Activated T-helper 9 cell treated with anti-CD3 and anti-CD28 coated beads, Interleukin-2, amount 50 U/mL, for 16 hours (primary cell): Measurements from ENCODE around the gene DYNLT2.

Source experiments
- DNase-seq: peaks from one replicate; pipeline ENCODE4 v3.0.0-alpha.2; 2020; ENCODE audit warnings: low read depth

DYNLT2 gene

DNA sequence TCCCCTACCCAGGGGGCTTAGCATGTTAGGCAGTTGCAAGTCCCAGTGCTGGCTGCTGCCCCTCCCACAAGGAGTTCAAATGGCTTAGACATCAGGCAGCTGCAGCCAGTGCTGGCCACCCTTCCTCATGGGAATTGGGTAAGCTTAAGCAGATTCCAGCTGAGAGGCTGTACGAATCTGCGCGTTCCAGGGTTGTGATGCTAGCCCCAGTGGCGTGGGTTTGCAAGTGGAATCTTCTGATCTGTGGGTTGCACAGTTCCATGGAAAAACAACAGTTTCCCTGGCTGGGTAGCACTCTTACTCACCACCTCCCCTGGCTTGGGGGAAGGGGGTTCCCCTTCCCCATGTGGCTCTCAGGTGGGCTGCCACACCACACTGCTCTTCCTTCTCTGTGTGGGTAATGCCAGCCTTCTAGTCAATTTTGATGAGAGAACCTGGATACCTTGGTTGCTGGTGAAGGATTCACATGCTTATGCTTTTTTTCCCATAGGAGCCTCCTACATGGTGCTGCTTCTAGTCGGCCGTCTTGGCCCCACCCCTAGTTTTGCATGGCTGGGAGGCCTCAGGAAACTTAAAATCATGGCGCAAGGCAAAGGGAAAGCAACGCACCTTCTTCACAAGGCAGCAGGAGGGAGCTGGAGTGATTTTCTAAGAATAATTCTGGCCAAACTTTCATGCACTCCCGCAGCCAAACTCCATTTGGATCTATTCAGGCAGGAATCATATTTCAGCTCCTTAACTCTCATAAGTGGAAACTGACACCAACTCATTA lies 13.0 kb downstream of the DYNLT2 start:
- no peak for DNase-seq

DNA sequence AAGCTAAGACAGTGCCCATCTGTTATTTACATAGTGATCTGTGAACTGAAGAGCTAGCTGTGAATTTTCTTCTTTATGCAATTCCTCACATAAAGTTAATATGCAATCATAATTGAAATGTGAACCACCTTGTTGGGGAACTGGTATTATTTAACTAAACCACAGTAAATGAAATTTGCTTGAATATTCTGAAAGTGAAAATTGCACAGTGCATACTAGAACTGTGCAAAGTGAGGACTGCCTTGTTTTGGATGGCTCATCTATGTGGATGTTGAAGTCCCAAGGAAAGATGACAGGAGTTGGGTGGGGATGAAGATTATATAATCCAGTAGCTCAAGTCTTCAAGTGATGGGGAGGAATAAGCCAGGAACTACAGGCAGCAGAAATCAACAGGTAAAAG lies 21.4 kb downstream of the DYNLT2 start:
- DNase-seq, result no peak

DNA sequence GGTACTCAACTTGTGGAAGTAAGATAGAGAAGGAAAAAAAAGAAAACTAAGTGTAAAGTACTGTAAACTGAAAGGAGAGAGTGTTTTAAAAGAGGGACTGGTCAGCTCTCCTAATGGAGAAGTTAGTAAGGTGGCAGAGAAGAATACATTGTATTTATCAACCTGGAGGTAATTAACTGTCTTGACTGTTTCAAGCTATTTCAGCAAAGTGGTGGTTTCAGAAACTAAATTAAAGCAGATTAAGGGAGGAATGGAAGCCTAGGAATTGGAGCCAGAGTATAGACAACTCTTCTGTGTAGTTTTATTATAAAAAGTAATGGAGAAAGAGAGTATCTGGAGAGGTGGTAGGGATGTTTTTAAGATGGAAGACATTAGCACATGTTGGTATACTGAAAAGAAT lies 24.4 kb downstream of the DYNLT2 start:
- DNase-seq, result no peak

DNA sequence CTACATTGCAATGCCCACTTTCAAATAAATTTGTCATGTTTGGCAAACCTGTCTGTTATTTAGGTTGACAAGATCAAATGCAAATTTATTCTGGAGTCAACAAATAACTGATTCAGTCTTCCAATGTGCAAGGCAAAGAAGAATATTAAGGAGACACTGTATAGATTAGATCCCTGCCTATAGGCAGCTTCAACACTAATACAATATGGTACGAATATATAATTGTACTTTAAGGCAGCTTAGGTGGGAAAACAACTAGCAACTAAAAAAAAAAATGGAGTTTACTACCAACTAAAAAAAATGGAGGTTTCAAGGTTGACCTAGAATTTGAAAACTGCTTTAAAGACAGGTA lies 25.3 kb downstream of the DYNLT2 start:
- DNase-seq, result no peak

DNA sequence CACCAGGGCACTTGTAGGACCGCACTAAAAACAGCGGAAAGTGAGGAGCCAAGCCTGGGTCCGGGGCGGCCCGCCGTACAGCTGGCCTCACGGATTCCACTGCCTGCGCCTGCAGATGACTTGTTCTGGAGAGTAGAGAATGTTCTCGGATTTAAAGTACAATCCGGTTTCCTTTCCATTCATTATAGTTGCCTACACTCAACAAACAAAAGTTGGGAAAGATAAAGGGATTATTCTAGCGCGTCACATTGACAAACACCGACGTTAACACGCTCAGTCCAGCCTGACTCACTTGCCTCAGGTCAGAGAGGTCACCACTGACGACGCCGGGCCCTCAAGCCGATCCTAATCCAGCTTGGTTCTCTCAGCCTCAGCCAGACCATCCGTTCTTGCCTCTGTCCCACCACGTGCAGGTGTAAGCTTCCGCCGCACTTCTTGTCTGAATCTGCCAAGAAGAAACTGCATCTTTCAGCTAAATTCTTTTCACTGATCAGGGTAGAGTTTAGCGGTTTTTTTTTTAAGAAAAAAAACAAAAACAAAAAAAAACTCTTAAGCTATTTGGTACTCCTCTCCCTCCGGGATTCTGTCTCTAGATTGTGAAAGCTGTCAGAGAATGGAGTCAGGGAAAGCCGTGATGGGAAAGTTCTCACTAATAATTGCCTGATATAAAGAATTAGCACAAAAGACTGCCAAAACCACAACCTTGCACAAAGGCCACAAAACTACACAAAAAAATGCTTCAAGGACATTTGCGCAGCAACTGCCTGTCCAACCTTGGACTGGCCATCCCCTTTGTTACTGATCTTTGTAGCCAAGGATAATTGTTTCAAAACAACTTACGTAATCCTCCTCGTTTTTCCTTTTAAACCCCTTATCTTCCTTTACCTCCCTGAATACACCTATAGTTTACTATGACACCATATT lies 26.0 kb downstream of the DYNLT2 start:
- DNase-seq, result no peak

DNA sequence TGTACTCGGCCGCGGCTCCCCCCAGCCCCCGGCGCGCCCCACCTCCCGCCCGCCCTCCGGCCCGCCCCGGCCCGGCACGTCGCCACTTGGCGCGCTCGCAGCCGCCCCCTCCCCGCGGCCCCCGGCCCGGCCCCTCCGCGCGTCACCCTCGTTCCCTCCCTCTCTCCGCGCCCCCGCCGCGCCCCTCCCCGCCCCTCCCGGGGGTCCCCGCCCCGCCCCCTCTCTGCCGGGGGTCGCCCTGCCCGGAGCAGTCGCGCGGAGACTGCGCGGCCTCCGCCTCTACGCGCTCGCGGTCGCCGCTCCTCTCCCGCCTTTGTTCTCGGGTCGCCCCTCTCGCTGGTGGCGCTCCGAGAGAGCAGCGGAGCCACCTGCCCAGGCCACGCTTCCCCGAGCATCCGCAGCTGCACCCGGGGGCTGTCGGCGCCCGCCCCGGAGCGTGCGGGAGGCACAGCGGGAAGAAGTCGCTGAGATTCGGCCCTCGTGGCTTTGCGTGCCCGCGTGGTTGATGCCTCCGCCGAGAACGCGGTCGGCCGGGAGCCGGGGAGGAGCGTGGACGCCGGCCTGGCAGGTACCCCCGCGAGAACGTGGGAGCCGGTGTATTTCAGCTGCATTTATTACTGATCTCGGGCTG lies 26.8 kb downstream of the DYNLT2 start, which contains the start of gene PHF10:
Gene PHF10 (minus strand): TSS at position 7 of the 631 bp plus-strand sequence. CDS start 569 bp downstream, outside the sequence.
- peak; percentile 63 for DNase-seq

DNA sequence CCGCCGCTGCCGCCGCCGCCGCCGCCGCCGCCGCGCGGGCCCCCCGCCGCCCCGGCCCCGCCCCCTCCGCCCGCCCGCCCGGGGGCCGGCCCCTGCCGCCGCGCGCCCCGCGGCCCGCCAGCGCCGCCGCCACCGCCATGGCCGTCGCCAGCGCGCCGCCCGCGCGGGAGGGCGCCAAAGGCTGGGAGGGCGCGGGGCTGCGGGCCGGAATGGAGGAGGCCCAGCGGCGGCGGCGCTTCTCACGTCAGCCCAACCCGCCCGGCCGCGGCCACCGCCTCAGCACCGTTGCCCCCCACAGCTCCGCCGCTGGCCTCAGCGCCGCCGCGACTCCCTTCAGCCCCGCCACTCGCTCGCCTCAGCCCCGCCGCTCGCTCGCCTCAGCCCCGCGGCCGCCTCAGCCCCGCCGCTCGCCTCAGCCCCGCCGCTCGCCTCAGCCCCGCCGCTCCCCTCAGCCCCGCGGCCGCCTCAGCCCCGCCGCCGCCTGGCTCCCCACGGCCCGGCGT lies 27.3 kb downstream of the DYNLT2 start:
- peak; percentile 37 for DNase-seq

DNA sequence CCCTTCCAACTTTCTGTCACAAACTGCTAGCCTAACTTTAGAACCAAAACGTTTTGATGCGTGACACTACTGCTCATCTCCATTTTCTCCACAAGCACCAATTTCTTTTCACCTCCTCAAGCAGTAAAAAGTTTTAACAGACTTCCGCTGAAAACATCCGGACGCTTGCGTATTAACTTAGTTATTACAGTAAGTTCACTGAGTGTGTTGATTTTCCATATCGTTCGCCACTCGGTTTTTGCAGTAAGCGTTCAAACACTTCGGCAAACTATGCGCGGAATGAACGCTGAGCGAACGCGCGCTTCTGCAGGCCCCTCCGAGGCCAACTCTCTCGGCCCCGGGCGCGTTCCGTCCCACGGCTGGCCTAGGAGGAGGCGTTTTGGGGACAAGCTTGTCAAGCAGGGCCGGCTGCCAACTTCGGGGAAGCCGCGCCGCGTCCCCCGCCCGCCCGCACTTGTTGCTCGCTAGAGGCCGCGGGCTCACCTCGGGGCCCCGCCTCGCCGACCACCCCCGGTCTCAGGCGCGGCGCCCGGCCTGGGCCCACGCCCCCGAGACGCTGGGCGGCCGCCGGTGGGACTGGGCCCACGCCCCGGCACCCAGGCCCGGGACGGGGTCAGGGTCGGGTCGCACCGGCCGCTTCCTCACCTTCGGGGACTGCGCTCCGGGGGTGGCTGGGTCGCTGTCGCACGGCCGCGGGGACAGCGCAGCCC lies 28.0 kb downstream of the DYNLT2 start:
- peak; percentile 61 for DNase-seq

DNA sequence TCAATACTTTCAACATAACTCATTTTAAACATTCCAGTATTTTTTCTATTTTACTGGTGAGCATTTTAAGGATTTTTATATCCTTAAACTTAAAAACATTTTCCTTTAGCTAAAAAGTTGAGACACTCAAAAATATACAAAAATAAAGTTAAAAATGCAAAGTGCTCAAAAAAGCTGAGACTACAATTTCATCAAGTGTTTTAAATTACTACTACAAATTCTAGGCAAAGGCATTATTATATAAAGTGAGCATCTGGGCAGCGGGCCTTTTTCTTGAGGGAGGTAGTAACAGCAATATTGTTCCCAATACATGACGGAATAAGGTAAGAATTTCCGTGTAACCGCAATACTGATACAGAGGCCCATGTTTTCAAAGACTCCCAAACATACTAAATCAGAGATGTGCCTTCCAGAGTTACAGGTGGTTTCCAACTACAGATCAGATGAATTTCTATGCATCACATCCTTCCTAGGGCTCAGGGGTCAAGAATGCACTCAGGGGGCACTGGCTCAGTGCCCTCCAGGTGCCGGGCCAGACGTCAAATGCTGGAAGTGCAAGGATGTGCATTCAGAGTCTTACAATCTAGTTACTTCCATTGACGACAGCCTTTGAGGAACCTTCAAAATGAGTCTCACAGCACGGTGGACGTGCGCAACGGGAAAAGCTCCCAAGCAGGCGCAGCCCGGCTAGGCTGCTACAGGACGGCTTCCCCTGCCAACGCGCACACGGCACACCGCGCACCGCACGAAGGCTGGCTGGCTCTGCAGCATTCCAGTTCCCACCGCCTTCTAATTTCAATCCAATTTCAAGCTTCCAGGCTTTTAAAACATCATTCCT lies 28.8 kb downstream of the DYNLT2 start:
- no peak for DNase-seq

DNA sequence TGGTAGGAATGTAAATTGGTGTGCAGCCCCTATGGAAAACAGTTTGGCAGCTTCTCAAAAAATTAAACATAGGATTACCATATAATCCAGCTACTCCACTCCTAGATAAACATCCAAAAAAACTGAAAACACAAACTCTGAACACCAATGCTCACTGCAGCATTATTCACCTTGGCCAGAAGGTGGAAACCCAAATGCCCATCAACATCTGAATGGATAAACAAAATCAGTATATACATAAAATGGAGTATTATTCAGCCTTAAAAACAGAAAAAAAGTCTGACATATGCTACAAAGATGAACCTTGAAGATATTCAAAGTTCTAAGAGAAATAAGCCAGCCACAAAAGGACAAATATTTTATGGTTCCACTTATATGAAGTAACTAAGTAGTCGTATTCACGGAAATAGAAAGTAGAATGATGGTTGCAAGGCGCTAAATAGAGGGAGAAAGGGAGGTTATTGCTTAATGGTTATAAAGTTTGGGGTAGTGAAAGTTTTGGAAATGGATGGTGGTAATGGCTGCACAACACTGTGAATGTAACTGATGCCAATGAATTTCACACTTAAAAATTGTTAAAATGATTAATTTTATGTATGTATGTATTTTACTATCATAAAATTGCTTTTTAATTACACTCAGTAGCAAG lies 31.0 kb downstream of the DYNLT2 start:
- DNase-seq, result no peak

DNA sequence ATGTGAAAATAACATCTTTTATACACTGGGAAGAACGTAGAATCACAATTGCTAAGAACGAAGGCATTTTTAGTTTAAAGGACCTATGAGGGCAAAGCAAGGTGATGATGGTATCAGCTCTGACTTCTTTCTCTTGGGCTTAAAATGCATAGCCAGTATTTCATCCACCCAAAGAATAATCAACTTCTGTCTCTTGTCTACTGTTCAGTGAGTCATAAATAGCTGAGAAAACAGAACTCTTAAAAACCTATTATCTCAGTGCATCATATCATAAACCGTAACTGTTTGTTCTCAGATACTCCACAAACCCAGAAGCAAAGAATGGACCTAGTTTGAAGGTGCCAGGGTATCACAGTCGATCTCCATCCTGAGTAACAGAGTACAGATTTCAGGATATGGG lies 32.3 kb downstream of the DYNLT2 start:
- no peak for DNase-seq

DNA sequence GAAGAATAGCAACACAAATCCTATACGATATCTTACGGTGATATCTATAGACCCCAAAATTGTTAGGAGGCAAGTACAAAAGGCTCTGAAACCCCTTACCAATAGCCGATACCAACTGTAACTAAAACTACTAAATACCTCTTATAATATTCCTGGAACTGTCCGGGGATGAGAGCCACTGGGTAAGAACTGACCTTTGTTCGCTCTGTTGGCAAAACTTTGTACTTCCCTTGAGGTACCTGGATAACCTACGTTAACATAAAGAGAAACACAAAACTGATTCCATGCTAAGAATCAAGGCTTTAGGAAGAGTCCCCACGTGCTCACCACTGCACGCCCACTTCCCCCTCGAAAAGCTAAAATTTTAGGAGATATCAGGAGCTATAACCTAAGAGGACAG lies 36.8 kb downstream of the DYNLT2 start:
- no peak for DNase-seq

DNA sequence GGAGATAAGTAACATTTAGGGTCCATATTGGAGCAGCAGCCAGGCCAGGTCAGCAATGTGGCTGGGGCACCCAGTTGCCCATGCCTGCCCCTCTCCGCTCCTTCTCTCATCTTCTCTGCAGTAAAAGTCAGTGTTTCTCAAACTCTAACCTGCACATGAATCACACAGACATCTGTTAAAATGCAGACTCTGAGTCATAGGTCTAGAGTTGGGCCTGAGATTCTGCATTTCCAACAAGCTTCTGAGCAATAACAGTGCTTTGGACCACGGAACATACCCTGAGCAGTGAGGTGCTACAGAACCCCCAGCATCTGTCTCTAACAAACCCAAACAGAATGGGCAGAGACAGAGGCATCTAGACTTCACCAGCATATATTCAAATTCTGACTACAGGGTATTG lies 37.2 kb downstream of the DYNLT2 start:
- no peak for DNase-seq

DNA sequence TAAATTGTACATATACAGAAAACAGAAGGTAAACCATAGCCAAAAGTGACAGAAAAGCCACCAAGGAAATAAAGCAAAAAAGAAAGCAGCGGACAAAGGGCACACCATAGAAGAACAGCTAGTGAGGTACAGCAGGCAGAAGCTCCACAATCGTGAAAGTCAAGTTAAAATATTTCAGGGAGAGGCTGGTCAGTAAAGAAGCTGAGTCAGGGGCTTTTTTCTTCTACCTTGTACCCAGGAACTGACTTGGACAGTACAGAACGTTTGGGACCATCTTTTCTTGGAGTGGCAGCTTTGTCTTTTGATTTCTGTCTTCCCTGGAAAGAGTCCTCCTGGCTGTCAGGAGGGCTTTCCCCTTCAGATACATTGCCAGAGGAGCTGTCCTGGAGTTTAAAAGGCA lies 41.4 kb downstream of the DYNLT2 start:
- no peak for DNase-seq

DNA sequence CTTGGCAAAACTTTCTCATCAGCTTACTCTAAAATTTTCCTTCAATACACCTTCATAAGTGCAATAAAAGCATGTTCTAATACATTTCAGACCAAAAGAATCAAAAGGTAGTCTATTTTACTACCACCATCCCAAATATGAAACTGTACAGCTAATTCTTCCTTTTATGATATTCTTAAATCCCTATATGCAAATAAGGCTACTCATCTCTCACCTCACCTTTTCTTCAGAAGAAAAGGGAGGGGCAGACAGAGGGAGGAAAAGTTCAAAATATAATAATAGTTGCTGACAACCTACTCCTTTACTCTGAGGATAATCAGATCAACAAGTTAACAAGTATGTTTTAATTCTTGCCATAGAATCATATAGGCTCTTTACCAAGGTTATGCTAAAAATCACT lies 42.1 kb downstream of the DYNLT2 start:
- DNase-seq, result no peak

DNA sequence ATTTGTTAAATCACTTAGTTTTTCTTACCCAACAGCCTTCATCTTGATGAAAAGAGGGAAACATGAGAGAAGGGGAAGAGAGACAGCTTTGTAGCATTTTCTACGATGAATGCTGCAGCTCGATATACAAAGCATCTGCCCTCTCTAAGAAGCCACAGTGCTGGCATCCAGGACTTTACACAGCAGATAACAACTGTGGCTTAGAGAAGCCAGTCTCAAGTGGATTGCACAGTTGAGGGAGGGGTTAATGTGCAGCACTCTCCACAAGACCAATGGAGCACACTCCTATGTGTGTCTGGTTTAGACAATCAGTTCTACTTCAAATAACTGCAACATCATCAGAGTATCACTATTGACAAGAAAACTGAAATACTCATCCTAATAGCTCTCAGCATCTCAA lies 43.6 kb downstream of the DYNLT2 start:
- no peak for DNase-seq

DNA sequence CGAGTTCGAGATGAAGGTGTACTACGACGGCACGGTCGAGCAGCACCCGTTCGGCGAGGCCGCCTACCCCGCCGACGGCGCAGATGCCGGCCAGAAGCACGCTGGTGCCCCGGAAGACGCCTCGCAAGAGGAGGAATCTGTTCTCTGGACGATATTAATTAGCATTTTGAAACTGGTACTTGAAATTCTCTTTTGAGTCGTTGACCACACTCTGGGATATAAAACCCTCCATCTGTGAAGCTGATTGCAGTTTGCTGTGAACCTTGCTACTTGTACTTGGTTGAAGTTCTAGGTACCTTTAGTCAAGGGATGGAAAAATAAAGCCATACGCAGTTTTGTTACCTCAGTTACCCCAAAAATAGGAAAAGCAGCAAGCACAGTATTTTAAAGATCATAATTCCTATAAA lies 48.5 kb downstream of the DYNLT2 start:
- DNase-seq, result no peak

DNA sequence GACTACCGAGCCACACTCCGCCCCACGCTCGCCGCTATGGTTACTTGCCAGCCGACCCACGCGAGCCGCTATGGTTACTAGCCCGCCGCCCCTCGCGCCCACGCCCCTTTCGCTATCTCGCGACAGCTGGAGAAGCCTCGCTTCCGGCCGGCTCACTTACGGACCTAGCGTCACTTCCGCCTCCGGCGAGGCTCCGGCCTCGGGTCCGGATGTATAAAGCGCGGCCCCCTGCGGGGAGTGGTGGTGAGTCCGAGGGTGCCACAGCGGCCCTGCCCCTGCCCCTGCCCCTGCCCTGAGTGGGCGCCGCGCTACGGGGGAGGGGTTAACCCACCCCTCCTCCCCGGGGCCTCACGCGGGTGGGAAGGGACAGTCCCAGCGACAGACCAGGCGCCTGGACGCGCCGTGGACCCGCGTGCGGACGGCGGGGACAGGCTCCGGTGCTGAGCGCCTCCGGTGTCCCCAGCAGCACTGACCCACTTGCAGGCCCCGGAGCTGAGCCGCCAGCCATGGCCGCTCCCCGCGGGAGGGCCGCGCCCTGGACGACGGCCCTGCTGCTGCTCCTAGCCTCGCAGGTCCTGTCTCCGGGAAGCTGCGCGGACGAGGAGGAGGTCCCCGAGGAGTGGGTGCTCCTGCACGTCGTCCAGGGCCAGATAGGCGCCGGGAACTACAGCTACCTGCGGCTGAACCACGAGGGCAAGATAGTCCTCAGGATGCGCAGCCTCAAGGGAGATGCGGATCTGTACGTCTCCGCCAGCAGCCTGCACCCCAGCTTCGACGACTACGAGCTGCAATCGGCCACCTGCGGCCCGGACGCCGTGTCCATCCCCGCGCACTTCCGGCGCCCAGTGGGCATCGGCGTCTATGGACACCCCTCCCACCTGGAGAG lies 49.2 kb downstream of the DYNLT2 start, which contains the start of the genes C6orf120 and WDR27:
Gene C6orf120 (plus strand): TSS at position 173 of the 886 bp plus-strand sequence. CDS start 334 bp downstream, at position 507.
Gene WDR27 (minus strand): TSS at position 76 of the 886 bp plus-strand sequence. CDS start 13,024 bp downstream, outside the sequence.
- peak; percentile 99 for DNase-seq

DNA sequence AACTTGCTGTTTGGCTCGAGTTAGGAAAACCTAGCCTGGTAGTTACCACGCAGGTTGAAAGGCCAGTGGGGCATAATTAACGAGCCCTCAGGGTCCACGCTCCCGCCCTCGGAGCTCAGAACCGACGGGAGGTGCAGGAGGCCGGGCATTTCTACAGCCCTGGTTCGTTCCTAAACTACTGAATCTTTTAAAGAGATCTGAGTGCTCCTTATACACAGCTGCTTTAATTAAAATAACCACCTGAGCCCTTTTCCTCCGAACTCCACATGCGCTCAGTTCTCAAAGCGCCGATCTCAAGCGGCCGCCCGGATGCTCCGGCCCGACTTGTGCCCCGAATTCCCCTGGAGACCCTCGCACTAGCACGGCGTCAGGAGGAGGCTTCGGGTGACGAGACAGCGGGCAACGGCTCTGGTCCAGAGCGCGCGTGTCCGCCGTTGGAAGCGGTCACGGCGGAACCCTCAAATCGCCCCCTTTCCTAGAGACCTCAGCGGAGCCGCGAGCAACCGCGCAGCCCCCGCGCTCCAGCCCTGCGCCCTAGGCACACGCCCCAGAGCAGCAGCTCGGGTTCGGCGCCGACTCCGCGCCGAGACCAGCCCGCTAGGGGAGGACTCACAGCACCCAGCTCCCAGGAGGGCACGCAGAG lies 49.9 kb downstream of the DYNLT2 start:
- DNase-seq, result no peak
